ENCODE measurements around the gene QRFP.

QRFP gene

DNA sequence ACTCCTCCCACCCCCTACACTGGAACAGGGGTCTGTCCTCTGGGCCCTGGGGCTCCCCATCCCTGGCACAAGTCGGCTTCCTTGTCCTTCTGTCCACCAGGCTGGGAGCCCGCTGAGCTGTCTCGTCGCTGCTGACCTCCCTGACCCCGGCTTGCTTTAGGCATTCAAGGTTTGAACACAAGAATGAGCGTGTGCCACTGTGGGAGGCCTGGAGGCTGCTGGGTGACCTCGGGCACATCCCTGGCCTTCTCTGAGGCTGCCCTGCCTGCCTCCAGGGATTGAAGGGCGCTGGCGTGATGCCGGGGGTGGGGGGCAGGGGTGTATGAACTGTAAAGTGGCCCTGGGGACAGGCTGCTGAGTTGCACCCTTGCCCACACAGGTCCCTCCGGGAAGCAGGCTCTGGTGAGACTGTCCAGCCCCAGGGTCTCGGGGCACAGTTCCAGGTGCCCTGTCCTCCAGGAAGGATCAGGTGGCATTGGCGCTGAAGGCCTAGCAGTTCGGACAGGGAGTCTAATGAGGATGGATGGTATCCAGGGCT, 24.2 kb upstream of the QRFP start:
- in situ Hi-C loops (cut with MboI; ENCODE audit: low sequenced_read_pairs) = loop anchor here (25.0 kb wide), 1 partner anchor 109 kb away; no protein-coding TSS in a partner anchor

DNA sequence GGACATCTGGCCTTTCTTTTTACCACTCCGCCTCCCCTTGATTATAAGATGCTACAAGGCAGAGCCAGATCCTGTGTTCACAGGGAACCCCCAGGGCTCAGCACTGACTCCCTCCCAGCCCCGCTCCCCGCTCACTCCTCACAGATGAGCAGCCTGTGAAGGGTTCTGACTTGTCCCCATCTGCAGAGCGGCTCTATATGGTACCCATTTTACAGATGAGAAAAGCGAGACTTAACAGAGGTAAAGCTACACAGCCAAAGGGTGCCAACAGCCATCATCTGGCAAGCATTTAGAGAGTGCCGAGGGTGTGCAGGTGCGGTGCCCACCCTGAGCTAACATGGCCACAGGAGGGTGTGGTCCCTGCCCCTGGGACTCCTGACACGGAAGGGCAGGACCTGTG, 23.6 kb upstream of the QRFP start:
- in situ Hi-C loops (cut with MboI; ENCODE audit: low sequenced_read_pairs) = loop anchor here (25.0 kb wide), 1 partner anchor 108 kb away; no protein-coding TSS in a partner anchor

DNA sequence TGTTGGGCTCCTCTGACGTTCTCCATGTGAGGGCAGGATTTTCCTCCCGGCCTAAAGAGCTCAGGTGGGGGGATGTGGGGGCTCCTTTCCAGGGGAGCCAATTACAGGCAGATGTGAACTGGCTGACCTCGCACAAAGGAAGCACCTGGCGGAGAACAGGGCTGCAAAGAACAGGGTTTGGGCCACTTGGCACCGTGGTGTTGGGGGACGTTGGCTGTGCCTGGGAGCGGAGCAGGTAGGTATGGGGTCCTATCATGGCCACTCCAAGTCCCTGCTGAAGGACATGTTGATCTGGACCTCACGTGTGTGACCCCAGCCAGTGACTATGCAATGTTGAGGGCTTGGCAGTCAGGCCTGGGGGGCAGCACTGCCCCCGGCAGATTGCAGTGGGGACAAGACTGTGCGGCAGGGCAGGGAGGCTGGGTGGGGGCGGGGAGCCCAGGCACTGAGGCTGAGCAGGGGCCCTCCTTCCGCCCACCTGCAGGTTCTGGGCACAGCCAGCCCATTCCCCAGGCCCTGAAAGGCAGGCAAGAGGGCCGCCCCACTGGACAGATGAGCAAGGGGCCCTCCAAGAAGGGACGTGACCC, 23.0 kb upstream of the QRFP start:
- in situ Hi-C loops (cut with MboI; ENCODE audit: low sequenced_read_pairs) = loop anchor here (25.0 kb wide), 1 partner anchor 107 kb away; no protein-coding TSS in a partner anchor

DNA sequence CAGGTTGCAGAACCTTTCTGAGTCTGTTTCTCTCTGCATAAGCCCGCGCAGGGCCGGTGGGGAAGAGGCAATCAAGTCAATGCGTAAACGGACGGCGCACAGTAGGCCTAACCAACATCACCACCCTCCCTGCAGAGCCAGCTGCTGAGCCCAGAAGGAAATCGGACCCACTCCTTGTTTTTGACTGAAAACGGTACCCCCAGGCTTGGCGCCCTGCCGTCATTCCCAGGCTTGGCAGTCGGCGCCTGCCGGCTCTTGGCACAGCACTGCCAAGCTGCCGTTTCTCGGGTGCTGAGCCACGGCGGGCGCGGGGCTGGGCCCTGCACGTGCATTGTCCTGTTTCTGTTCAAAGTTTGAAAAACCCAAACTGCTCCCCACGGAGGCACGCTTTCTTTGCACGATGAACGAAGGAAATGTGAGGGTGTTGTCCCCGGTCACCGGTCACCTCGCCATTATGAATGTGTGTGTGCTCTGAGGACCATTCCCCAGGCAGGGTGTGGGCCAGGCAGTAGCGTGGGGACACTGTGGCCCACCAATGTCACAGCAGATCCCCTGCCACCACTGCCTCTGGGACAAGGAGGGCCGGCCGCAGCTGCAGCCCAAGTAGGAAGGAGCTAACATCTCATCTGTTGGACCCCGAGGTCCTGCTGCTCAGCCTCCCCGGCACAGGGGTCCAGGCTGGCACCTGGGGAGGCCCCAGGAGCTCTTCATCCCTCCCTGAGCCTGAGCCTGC, 22.4 kb upstream of the QRFP start:
- in situ Hi-C loops (cut with MboI; ENCODE audit: low sequenced_read_pairs) = loop anchor here (25.0 kb wide), 1 partner anchor 107 kb away; no protein-coding TSS in a partner anchor

- in situ Hi-C loops (cut with MboI; ENCODE audit: low sequenced_read_pairs) = loop anchor here (25.0 kb wide), 1 partner anchor 106 kb away; no protein-coding TSS in a partner anchor
Measured at GRCh38 chr9:130918101-130918825, 21.7 kb upstream of the QRFP start.

DNA sequence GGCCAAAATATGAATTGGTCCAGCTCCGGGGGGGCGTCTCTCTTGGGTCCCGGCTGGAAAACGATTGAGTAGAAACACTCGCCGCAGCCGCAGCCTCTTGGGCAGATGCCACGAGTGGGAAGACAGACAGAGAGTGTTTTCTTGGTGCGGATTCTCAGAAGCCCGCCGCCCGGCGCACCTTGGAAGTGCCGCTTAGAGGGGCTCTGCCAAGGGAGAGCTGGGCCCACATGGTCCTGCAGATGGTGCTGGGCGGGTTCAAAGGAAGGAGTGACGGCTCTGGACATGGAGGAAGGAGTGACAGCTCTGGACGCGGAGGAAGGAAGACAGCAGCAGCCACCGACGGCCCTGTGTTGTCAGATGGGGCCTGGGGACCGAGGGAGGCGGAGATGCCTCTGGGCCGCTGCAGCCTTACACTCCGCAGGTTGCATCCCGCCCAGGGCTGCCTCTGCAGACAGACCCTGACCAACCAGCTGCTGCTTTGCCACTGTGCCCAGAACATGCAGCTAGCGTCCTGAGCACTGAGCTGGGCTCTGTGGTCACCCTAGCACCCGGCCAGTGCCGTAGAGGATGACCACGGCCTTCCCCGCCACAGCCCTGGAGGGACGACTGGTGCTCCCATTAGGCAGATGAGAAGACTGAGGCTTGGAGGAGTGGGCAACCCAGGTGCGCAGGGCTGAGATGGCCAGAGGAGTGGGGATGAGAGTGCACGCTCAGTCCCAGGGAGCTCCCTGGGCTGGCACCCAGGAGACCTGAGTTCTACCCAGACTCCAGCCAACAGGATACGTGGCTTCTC, 20.8 kb upstream of the QRFP start:
- in situ Hi-C loops (cut with MboI; ENCODE audit: low sequenced_read_pairs) = loop anchor here (25.0 kb wide), 1 partner anchor 105 kb away; no protein-coding TSS in a partner anchor

GRCh38 chr9:130915096-130915447, 18.5 kb upstream of the QRFP start:
- in situ Hi-C loops (cut with MboI; ENCODE audit: low sequenced_read_pairs) = loop anchor here (25.0 kb wide), 1 partner anchor 103 kb away; no protein-coding TSS in a partner anchor

- in situ Hi-C loops (cut with MboI; ENCODE audit: low sequenced_read_pairs) = loop anchor here (25.0 kb wide), 1 partner anchor 102 kb away; no protein-coding TSS in a partner anchor
Measured at GRCh38 chr9:130914417-130915095, 17.9 kb upstream of the QRFP start.

GRCh38 chr9:130913599-130914416, 17.2 kb upstream of the QRFP start:
- in situ Hi-C loops (cut with MboI; ENCODE audit: low sequenced_read_pairs) = loop anchor here (25.0 kb wide), 1 partner anchor 102 kb away; no protein-coding TSS in a partner anchor

GRCh38 chr9:130912932-130913598, 16.5 kb upstream of the QRFP start:
- in situ Hi-C loops (cut with MboI; ENCODE audit: low sequenced_read_pairs) = loop anchor here (25.0 kb wide), 1 partner anchor 101 kb away; no protein-coding TSS in a partner anchor

GRCh38 chr9:130911254-130912049, 14.8 kb upstream of the QRFP start:
- in situ Hi-C loops (cut with MboI; ENCODE audit: low sequenced_read_pairs) = loop anchor here (25.0 kb wide), 1 partner anchor 99 kb away; no protein-coding TSS in a partner anchor

DNA sequence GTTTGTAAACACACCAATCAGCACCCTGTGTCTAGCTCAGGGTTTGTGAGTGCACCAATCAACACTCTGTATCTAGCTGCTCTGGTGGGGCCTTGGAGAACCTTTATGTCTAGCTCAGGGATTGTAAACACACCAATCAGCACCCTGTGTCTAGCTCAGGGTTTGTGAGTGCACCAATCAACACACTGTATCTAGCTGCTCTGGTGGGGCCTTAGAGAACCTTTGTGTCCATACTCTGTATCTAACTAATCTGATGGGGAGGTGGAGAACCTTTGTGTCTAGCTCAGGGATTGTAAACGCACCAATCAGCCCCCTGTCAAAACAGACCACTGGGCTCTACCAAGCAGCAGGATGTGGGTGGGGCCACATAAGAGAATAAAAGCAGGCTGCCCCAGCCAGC, 14.1 kb upstream of the QRFP start:
- in situ Hi-C loops (cut with MboI; ENCODE audit: low sequenced_read_pairs) = loop anchor here (25.0 kb wide), 1 partner anchor 98 kb away; no protein-coding TSS in a partner anchor

DNA sequence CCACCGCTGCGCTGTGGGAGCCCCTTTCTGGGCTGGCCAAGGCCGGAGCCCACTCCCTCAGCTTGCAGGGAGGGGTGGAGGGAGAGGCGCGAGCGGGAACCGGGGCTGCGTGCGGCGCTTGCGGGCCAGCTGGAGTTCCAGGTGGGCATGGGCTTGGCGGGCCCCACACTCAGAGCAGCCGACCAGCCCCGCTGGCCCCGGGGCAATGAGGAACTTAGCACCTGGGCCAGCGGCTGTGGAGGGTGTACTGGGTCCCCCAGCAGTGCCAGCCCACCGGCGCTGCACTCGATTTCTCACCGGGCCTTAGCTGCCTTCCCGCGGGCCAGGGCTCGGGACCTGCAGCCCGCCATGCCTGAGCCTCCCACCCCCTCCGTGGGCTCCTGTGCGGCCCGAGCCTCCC, 13.4 kb upstream of the QRFP start:
- in situ Hi-C loops (cut with MboI; ENCODE audit: low sequenced_read_pairs) = loop anchor here (25.0 kb wide), 1 partner anchor 98 kb away; no protein-coding TSS in a partner anchor

DNA sequence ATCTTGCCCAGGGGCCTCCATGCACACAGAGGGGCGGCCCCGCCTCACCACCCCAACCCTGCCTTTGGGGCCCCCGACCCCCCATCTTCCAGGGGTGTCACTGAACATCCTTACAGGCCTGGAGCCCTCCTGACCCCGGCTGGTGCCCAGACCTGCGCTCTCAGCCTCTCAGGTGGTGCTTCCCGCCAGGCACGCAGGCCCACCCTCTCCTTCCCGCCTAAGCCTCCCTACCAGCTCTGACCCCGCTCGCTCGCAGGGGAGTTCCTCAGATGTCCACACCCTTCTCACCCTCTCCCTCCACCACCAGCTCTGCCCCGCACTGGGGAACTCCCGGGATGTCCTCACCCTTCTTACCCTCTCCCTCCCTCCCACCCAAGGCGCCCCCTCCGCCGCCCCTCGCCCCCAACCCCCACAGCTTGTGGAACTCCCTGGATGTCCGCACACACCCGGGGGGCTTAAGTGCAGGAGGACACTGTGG, 12.3 kb upstream of the QRFP start:
- in situ Hi-C loops (cut with MboI; ENCODE audit: low sequenced_read_pairs) = loop anchor here (25.0 kb wide), 1 partner anchor 97 kb away; no protein-coding TSS in a partner anchor

- in situ Hi-C loops (cut with MboI; ENCODE audit: low sequenced_read_pairs) = loop anchor here (25.0 kb wide), 1 partner anchor 96 kb away; no protein-coding TSS in a partner anchor
Measured at GRCh38 chr9:130908146-130908877, 11.7 kb upstream of the QRFP start.

GRCh38 chr9:130906735-130907416, 10.3 kb upstream of the QRFP start:
- in situ Hi-C loops (cut with MboI; ENCODE audit: low sequenced_read_pairs) = loop anchor here (25.0 kb wide), 1 partner anchor 95 kb away; no protein-coding TSS in a partner anchor
